SK-N-SH treated with all-trans-retinoic acid at 6 μM for 48 hours (cell line): ENCODE measurements around the gene ALG10B.
"Not testable (repeated sequence)": the region's sequence is repeated elsewhere in the genome, so short reads cannot be mapped to it uniquely, and the experiment has no call there.

Source experiments
- ESRRG ChIP-seq: fragments of 250-450 bp; sonication (Bioruptor Pico); IDR thresholded peaks from 2 replicates; pipeline ENCODE4 v1.6.1; 2021; ENCODE audit warnings: mild to moderate bottlenecking
- OSR1 ChIP-seq: fragments of 250-450 bp; sonication (Bioruptor Pico); IDR thresholded peaks from 2 replicates; pipeline ENCODE4 v1.8.0; 2022; ENCODE audit warnings: moderate library complexity, mild to moderate bottlenecking, inconsistent platforms
- PPARA ChIP-seq: fragments of 250-450 bp; sonication (Bioruptor Pico); IDR thresholded peaks from 2 replicates; pipeline ENCODE4 v1.5.0; 2020; ENCODE audit warnings: mild to moderate bottlenecking, borderline replicate concordance
- TOX ChIP-seq: fragments of 250-450 bp; sonication (Bioruptor Pico); IDR thresholded peaks from 2 replicates; pipeline ENCODE4 v1.8.0; 2021; ENCODE audit warnings: mild to moderate bottlenecking, moderate library complexity, borderline replicate concordance
- ZFP30 ChIP-seq: fragments of 450-650 bp; formaldehyde crosslinking; IDR thresholded peaks from 2 replicates; pipeline ENCODE4 v1.5.0; 2022; ENCODE audit warnings: mild to moderate bottlenecking, moderate library complexity
- ZNF565 ChIP-seq: fragments of 450-650 bp; formaldehyde crosslinking; conservative IDR thresholded peaks from 2 replicates; pipeline ENCODE4 v1.5.0; 2020; ENCODE audit warnings: low read depth, mild to moderate bottlenecking, moderate library complexity
- ZNF70 ChIP-seq: fragments of 450-650 bp; formaldehyde crosslinking; IDR thresholded peaks from 2 replicates; pipeline ENCODE4 v1.5.0; 2020; ENCODE audit warnings: mild to moderate bottlenecking, moderate library complexity
- ZNF8 ChIP-seq: fragments of 450-650 bp; formaldehyde crosslinking; IDR thresholded peaks from 2 replicates; pipeline ENCODE4 v1.5.0; 2020; ENCODE audit warnings: mild to moderate bottlenecking, moderate library complexity
- TF ChIP-seq, protein P1 (sequence below): fragments of 250-450 bp; sonication (Bioruptor Pico); IDR thresholded peaks from 2 replicates; pipeline ENCODE4 v1.8.0; 2021; ENCODE audit warnings: low read depth, mild to moderate bottlenecking, moderate library complexity, borderline replicate concordance
- TF ChIP-seq, protein P2 (sequence below): fragments of 250-450 bp; sonication (Bioruptor Pico); IDR thresholded peaks from 2 replicates; pipeline ENCODE4 v1.8.0; 2020; ENCODE audit warnings: mild to moderate bottlenecking, moderate library complexity, borderline replicate concordance
- TF ChIP-seq, protein P3 (sequence below): fragments of 250-450 bp; sonication (Bioruptor Pico); IDR thresholded peaks from 2 replicates; pipeline ENCODE4 v1.5.0; 2020; ENCODE audit warnings: mild to moderate bottlenecking, moderate library complexity

DNA sequence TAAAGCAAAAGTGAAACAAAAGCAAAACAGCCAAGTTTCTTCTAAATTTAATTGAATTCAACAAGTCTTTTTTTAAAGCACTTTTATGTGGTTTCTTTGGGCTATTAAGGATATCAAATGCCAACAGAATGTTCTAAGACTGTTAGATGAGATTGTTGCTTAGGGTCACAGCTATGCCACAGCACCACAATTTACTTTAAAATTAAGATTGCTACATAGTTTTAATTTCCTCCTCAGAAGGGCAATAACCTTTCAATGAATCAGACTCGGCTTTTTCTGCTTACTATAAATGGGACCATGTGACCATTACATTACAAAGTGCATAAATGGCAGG lies 34.6 kb downstream of the ALG10B start:
- TF ChIP-seq ZFP30, ZNF70, OSR1, TOX, ZNF565, PPARA, ZNF8, ESRRG (CRISPR knock-in tag): not testable (repeated sequence)
- TF ChIP-seq, protein P1, sequence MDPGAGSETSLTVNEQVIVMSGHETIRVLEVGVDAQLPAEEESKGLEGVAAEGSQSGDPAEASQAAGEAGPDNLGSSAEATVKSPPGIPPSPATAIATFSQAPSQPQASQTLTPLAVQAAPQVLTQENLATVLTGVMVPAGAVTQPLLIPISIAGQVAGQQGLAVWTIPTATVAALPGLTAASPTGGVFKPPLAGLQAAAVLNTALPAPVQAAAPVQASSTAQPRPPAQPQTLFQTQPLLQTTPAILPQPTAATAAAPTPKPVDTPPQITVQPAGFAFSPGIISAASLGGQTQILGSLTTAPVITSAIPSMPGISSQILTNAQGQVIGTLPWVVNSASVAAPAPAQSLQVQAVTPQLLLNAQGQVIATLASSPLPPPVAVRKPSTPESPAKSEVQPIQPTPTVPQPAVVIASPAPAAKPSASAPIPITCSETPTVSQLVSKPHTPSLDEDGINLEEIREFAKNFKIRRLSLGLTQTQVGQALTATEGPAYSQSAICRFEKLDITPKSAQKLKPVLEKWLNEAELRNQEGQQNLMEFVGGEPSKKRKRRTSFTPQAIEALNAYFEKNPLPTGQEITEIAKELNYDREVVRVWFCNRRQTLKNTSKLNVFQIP: not testable (repeated sequence)
- TF ChIP-seq, protein P2, sequence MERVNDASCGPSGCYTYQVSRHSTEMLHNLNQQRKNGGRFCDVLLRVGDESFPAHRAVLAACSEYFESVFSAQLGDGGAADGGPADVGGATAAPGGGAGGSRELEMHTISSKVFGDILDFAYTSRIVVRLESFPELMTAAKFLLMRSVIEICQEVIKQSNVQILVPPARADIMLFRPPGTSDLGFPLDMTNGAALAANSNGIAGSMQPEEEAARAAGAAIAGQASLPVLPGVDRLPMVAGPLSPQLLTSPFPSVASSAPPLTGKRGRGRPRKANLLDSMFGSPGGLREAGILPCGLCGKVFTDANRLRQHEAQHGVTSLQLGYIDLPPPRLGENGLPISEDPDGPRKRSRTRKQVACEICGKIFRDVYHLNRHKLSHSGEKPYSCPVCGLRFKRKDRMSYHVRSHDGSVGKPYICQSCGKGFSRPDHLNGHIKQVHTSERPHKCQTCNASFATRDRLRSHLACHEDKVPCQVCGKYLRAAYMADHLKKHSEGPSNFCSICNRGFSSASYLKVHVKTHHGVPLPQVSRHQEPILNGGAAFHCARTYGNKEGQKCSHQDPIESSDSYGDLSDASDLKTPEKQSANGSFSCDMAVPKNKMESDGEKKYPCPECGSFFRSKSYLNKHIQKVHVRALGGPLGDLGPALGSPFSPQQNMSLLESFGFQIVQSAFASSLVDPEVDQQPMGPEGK (CRISPR knock-in tag): not testable (repeated sequence)
- TF ChIP-seq, protein P3, sequence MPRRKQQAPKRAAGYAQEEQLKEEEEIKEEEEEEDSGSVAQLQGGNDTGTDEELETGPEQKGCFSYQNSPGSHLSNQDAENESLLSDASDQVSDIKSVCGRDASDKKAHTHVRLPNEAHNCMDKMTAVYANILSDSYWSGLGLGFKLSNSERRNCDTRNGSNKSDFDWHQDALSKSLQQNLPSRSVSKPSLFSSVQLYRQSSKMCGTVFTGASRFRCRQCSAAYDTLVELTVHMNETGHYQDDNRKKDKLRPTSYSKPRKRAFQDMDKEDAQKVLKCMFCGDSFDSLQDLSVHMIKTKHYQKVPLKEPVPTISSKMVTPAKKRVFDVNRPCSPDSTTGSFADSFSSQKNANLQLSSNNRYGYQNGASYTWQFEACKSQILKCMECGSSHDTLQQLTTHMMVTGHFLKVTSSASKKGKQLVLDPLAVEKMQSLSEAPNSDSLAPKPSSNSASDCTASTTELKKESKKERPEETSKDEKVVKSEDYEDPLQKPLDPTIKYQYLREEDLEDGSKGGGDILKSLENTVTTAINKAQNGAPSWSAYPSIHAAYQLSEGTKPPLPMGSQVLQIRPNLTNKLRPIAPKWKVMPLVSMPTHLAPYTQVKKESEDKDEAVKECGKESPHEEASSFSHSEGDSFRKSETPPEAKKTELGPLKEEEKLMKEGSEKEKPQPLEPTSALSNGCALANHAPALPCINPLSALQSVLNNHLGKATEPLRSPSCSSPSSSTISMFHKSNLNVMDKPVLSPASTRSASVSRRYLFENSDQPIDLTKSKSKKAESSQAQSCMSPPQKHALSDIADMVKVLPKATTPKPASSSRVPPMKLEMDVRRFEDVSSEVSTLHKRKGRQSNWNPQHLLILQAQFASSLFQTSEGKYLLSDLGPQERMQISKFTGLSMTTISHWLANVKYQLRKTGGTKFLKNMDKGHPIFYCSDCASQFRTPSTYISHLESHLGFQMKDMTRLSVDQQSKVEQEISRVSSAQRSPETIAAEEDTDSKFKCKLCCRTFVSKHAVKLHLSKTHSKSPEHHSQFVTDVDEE (CRISPR knock-in tag): not testable (repeated sequence)
